ENCODE measurements around the gene IL13. TPM values are rescaled to one million over a fixed set of nuclear protein-coding genes. Genes with fewer than 3 reads are reported as not detected.

IL13 gene
- total RNA-seq, 4 donors from 2014 or later, result not detected

- DNase-seq, result no peak
- H3K9me3 ChIP-seq, result no peaks in the 10 kb centered on the region
- TF ChIP-seq POLR2A (IDR thresholded peaks at IDR 0.05) (no peak), CTCF (IDR thresholded peaks at IDR 0.05) (no peak)
- H3K27ac ChIP-seq, result no peak overlapping the region
- no peaks in the 10 kb centered on the region for H3K36me3 ChIP-seq
- no peaks in the 10 kb centered on the region for H3K4me1 ChIP-seq
- H3K27me3 ChIP-seq, result no peaks in the 10 kb centered on the region
- no peak overlapping the region for H3K4me3 ChIP-seq
Measured at GRCh38 chr5:132684922-132685720, 27.1 kb downstream of the IL13 start.

GRCh38 chr5:132686193-132686592 is 28.2 kb downstream of the IL13 start:
- Histone ChIP-seq H3K9me3 (no peaks in the 10 kb centered on the region), H3K27ac (no peak overlapping the region), H3K4me1 (no peaks in the 10 kb centered on the region), H3K27me3 (no peaks in the 10 kb centered on the region), H3K36me3 (no peaks in the 10 kb centered on the region), H3K4me3 (no peak overlapping the region)
- DNase-seq, result no peak
- TF ChIP-seq POLR2A (IDR thresholded peaks at IDR 0.05) (no peak), CTCF (IDR thresholded peaks at IDR 0.05) (no peak)

DNA sequence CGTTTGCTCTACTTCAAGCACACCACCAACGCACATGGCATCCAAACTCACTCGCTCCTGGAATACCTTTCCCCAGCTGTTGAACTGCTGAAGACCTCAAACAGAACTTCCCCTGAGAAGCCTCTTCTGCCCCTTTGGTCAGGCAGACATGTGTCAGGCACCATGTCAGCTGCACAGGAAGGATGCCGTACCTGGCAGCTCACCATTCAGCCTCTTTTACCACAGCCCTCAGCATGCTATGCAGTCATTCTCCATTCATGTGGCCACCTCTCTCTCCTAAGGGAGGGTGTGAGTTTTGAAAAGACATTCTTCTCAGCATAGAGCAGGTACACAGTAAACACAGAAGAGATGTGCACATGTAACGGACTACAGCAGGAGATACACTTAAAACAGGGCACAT is 30.0 kb downstream of the IL13 start:
- TF ChIP-seq POLR2A (IDR thresholded peaks at IDR 0.05) (no peak), CTCF (IDR thresholded peaks at IDR 0.05) (no peak)
- Histone ChIP-seq H3K9me3 (no peaks in the 10 kb centered on the region), H3K4me1 (no peaks in the 10 kb centered on the region), H3K36me3 (no peaks in the 10 kb centered on the region), H3K27me3 (no peaks in the 10 kb centered on the region), H3K4me3 (no peak overlapping the region), H3K27ac (no peak overlapping the region)
- DNase-seq, result no peak

GRCh38 chr5:132688536-132689339 is 30.8 kb downstream of the IL13 start:
- Histone ChIP-seq H3K4me1 (no peaks in the 10 kb centered on the region), H3K27ac (no peak overlapping the region), H3K36me3 (no peaks in the 10 kb centered on the region), H3K4me3 (no peak overlapping the region), H3K27me3 (no peaks in the 10 kb centered on the region), H3K9me3 (no peaks in the 10 kb centered on the region)
- DNase-seq, result no peak
- TF ChIP-seq POLR2A (IDR thresholded peaks at IDR 0.05), result no peak
- no peak for TF ChIP-seq CTCF (IDR thresholded peaks at IDR 0.05)

DNA sequence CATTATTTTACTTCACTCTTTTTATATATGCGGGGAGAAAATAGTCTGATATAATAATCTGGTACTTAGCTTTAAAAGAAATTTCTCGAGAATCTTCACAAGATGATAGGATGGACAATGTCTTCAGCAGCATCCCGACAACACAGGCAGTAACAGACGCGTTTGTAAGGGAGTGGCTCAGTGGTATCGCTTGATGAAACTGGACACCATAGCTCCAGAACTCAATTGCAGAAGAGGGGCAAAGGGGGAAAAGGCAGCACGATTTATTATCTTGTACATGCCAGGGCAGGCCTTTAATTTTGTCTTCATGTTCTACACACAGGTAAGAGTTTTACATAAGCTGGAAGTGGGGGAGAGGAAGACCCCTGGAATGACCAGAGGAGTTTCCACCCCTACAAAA is 31.5 kb downstream of the IL13 start:
- Histone ChIP-seq H3K27me3 (no peaks in the 10 kb centered on the region), H3K4me1 (no peaks in the 10 kb centered on the region), H3K36me3 (no peaks in the 10 kb centered on the region), H3K4me3 (no peak overlapping the region), H3K27ac (no peak overlapping the region), H3K9me3 (no peaks in the 10 kb centered on the region)
- TF ChIP-seq POLR2A (IDR thresholded peaks at IDR 0.05) (no peak), CTCF (IDR thresholded peaks at IDR 0.05) (no peak)
- no peak for DNase-seq
